Raji (cell line): ENCODE data around the gene IFT122.

ENCODE experiments used
- POLR2A ChIP-seq: IDR thresholded peaks from 2 replicates; pipeline ENCODE4 v1.6.1; 2011; ENCODE audit warnings: low read depth, low read length, control low read depth; ENCODE audit not compliant: insufficient read depth

IFT122 gene, protein sequence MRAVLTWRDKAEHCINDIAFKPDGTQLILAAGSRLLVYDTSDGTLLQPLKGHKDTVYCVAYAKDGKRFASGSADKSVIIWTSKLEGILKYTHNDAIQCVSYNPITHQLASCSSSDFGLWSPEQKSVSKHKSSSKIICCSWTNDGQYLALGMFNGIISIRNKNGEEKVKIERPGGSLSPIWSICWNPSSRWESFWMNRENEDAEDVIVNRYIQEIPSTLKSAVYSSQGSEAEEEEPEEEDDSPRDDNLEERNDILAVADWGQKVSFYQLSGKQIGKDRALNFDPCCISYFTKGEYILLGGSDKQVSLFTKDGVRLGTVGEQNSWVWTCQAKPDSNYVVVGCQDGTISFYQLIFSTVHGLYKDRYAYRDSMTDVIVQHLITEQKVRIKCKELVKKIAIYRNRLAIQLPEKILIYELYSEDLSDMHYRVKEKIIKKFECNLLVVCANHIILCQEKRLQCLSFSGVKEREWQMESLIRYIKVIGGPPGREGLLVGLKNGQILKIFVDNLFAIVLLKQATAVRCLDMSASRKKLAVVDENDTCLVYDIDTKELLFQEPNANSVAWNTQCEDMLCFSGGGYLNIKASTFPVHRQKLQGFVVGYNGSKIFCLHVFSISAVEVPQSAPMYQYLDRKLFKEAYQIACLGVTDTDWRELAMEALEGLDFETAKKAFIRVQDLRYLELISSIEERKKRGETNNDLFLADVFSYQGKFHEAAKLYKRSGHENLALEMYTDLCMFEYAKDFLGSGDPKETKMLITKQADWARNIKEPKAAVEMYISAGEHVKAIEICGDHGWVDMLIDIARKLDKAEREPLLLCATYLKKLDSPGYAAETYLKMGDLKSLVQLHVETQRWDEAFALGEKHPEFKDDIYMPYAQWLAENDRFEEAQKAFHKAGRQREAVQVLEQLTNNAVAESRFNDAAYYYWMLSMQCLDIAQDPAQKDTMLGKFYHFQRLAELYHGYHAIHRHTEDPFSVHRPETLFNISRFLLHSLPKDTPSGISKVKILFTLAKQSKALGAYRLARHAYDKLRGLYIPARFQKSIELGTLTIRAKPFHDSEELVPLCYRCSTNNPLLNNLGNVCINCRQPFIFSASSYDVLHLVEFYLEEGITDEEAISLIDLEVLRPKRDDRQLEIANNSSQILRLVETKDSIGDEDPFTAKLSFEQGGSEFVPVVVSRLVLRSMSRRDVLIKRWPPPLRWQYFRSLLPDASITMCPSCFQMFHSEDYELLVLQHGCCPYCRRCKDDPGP

DNA sequence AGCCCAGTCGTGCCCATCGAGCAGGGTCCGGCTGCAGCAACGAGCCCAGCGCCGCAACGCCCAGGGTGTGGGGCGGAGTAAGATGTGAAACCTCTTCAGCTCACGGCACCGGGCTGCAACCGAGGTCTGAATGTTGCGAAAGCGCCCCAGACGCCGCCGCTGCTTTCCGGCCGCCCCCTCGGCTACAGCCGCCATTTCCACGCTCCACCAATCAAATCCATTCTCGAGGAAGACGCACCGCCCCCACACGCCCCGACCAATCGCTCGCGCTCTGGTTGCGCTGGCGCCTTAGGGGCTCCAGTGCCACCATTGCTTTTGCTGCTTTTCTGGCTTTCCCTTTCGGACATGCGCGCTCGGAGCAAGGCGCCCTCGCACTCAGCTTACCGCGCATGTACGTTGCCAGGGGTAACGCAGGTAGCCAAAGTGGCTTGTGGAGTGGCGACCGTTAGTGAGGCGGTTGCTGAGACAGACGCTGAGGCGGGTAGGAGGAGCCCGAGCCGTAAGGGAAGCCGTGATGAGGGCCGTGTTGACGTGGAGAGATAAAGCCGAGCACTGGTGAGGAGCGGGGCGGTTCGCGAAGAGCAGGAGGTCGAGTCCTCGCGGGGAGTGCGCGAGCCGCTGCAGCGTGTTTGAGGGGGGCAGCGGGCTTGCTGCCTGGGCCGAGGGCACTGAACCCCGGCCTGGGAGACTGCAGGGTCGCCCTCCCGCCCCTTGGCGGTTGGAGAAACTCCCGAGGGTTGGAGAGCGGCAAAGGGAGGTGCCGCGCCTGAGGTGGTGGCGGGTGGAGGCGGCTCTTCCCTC lies at the start of gene IFT122, which contains the start of gene MBD4:
TSS of gene IFT122 (plus strand) at position 408 of the 801 bp plus-strand sequence. CDS start at position 515, 107 bp downstream.
TSS of gene MBD4 (minus strand) at position 132 of the 801 bp plus-strand sequence. CDS start at position 17, 115 bp downstream.
- TF ChIP-seq POLR2A = peak; percentile 95

DNA sequence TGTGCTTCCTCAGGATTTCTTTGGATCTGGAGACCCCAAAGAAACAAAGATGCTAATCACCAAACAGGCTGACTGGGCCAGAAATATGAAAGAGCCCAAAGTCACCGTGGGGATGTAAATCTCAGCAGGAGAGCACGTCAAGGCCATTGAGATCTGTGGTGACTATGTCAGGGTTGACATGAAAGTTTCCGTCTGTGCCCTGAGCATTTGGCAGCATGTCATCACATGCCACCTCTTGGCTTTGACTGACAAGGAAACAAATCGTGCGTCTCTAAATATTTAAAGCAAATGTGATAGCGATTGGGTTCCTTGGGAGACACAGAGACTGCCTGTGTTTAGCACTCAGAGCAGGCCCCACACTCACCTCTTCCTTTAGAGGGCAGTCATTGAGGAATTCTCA lies 46.8 kb upstream of the IFT122 start:
- no peak for TF ChIP-seq POLR2A

DNA sequence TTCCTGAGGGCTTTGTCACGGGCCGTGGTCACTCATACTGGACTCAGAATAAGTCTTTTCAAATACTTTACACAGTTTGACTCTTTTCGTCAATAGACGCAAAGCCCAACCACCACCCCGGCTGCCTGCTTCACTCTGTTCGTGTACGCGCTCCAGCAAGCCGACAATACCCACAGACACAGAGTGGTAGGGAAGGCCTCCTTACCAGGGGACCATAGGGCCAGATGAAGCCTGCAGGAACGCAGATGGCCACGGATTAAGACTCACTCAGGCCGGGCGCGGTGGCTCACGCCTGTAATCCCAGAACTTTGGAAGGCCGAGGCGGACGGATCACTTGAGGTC lies 41.2 kb upstream of the IFT122 start:
- no peak for TF ChIP-seq POLR2A

DNA sequence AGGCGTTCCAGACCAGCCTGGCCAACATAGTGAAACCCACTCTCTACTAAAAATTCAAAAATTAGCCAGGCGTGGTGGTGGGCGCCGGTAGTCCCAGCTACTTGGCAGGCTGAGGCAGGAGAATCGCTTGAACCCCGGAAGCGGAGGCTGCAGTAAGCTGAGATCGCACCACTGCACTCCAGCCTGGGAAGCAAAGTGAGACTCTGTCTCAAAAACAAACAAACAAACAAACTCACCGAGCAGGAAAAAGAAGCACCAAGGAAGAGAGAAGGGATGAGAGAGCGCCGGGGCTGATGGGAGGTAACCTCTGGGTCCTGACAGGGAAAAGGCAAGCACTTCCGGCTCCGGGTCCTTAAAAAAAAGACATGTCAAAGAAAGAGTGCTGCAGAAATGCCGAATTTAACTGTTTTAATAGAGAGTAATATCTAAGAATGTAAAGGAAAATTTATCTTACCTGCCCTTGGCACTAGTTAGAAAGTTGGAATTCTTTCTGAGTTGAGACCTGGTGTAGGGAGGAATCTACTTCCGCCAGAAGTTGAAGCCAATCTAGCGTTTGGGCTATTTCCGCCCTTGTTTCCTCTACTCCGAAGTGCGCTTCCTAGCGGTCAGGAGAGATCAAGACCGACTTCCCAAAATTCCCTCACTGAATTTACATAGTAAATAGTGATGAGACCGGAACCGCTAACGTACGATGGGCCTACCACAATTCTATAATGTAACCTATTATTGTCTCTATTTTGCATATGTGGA lies 40.7 kb upstream of the IFT122 start:
- peak; percentile 64 for TF ChIP-seq POLR2A

DNA sequence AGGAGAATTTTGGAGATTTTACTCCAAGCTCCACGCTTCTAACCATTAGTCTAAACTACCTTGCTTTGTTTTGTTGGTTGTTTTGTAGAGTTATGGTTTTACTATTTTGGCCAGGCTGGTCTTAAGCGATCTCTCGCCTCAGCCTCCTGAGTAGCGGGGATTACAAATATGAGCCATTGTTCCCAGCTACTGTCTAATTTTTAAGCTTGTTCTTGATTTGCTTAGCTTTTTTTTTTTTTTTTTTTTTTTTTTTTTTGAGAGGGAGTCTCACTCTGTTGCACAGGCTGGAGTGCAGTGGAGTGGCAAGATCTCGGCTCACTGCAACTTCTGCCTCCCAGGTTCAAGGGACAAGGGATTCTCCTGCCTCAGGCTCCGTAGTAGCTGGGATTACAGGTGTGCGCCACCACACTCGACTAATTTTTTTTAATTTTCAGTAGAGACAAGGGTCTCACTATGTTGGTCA lies 40.1 kb upstream of the IFT122 start:
- peak; percentile 35; the same call in 1 of the 2 replicates for TF ChIP-seq POLR2A

DNA sequence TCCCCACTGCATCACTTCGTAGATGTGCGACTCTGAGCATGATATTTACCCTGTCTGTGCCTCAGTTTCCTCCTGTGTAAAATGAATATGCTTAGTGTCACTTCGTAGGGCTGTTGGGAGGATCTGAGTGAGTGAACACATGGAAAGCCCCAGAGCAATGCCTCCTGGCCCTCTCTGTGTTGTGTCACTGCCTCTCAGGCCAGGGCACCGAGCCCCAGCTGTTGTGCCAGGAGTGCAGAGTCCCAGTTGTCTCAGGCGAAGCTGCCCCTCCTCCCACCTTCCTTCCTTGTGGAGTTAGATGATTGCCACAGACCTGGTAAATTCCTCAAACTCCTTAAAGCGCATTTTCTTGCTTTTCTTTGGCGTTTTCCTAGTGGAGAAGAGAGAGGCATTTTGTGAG lies 37.8 kb upstream of the IFT122 start:
- TF ChIP-seq POLR2A = no peak

DNA sequence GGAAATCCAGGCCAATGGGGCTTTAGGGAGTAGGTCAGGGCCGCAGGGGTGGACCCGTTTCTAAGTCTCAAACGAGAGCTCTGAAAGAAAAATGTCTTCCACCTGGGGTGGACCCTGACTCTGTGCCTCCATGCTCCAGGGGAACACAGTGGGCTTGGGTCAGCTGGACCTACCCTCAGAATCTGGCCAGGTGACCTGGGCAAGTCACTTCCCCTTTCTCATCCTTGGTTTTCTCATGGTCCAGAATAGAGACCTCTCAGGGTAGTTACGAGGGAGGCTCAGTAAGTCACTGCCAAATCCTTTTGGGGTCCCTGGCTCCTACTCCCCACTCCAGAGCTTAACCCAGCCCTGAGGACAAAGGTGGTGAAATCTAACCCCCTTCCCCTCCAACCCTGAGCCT lies 37.4 kb upstream of the IFT122 start:
- no peak for TF ChIP-seq POLR2A

DNA sequence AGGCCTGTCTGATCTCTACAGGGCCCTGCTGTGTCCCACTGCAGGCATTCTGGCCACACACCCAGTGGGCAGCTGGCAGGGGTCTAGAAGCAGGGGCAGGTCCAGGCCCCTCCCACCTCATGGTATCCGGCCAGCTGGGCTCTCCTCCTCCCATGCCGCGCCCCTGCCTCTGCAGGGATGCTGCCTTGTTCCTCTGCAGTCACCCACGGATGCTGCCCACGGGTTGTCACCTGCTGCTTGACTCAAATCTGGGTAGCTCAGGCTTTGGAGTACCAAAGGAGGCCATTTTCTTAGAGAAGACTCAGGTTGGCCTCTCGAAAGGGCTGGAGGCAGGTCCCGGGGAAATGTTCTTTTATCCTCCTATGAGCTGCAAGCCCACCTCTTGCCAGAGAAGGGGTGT lies 36.6 kb upstream of the IFT122 start:
- TF ChIP-seq POLR2A = no peak

DNA sequence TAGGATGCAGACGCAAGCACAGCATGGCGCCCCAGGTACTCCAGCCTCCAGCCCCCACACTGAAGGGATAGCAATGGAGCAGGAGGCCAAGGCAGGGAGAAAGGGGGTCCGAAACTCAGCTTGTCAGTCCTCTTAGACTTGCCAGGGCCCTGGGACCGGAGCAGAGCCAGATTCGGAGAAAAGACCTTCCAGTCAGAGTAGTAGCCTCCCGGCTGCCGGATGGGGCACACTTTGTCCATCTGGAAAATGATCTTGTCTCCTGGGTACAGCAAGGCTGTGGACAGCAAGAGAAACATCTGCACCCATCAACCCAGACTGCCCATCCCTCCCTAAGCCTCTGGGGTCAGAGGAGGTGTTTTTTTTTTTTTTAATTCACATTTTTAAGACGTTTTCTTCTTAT lies 35.9 kb upstream of the IFT122 start:
- no peak for TF ChIP-seq POLR2A

DNA sequence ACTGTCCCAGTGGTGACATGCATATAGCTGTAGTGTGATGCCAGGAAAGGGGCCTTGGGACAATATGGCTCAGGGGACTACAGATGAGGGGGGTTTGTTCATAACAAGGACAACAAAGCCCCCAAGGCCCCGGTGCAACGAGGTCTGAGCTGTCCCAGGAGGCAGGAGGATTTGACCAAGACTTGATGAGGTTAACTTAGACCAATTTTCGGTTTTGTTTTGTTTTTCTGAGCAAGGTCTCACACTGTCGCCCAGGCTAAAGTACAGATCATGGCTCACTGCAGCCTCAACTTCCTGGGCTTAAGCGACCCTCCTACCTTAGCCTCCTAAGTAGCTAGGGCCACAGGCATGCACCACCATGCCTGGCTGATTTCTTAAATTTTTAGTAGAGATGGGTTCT lies 35.4 kb upstream of the IFT122 start:
- TF ChIP-seq POLR2A = no peak

DNA sequence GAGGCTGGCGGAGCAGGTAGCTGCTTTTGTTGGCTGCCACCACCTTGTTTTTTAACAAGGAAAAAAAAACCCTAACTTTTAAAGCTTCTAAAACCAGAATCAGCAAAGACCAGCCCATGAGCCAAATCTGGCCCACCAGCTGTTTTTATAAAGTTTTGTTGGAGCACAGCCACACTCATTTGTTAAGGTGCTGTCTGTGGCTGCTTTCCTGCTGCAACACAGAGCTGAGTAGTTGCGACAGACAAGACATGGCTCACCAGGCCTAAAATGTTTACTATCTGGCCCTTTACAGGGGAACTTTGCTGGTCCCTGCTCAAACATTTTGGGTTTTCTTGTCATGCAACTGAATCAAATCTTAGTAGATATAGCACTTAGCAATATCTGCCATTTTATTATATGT lies 30.5 kb upstream of the IFT122 start:
- no peak for TF ChIP-seq POLR2A

DNA sequence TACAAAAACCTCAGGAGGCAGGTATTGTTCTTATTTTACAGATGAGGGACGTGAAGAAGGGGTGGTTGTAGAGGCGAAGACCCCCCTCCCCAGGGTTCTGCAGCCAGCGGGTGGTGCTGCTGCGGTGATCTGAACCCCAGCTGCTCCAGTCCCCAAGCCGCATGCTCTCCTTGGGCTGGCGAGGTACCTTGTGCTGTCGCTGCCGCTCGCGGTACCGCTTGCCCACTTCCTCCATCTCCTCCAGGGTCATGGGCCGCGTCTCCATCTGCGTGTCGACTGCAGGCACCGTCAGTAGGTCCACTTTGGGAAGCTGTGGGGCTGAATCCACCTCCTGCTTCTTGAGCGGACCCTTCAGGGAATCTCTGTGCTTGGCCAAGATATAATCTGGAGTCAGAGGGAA lies 29.1 kb upstream of the IFT122 start:
- TF ChIP-seq POLR2A = no peak

DNA sequence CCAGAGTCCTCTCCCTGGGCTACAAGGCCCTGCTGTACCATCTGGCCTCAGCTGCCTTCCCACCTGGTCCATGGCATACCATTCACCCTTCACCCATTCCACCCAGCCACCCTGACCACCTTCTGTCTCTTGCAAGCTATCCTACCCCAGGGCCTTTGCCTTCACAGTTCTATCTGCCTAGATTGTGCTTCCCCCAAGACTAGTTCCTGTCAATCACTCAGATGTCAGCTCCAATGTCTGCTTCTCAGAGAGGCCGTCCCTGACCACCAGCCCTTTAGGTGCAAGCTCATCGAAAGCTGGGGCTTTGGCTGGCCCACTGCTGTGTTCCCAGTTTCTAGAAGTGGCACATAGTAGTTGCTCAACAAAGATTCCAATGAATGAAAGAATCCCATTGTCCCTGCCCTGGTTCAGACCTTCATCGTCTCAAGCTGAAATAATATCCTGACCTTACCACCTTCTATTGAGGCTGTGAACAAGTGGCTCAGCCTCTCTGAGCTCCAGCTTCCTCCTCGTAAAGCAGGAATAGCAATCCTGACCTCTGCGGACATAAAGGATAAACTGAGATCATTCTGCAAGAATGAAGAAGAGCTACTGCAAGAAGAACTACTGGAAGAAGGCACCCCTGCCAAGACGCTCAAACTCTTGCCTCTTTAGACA lies 27.4 kb upstream of the IFT122 start:
- no peak for TF ChIP-seq POLR2A
